Vagina (tissue), 2 donors: ENCODE measurements around the gene GORASP1.

Experiments used
- POLR2A ChIP-seq, 2 donors: fragments of 450-650 bp; IDR thresholded peaks; one replicate each; pipeline ENCODE4 v1.6.1; 2017; ENCODE audit warnings: antibody characterized with exemption in 2 of 2, mild to moderate bottlenecking in 2 of 2, moderate library complexity in 2 of 2
- POLR2AphosphoS5 ChIP-seq, 2 donors: sonication (generic); formaldehyde crosslinking; IDR thresholded peaks; one replicate each; pipeline ENCODE4 v1.9.0; 2017; ENCODE audit warnings: antibody characterized with exemption in 2 of 2, mild to moderate bottlenecking in 2 of 2, low read depth in 1 of 2; ENCODE audit not compliant: insufficient read depth in 1 of 2
- TF ChIP-seq, protein P1 (sequence below), 3 experiments: fragments of 450-650 bp in 2 of 3; fragments of 200-600 bp in 1 of 3; sonication (generic) in 1 of 3; IDR thresholded peaks; one replicate each; pipeline ENCODE4 v1.5.1; 2017 to 2019; ENCODE audit warnings: antibody characterized with exemption in 3 of 3, mild to moderate bottlenecking in 2 of 3, moderate library complexity in 2 of 3

- no peak for TF ChIP-seq POLR2A (IDR thresholded peaks at IDR 0.05)
- TF ChIP-seq, protein P1, sequence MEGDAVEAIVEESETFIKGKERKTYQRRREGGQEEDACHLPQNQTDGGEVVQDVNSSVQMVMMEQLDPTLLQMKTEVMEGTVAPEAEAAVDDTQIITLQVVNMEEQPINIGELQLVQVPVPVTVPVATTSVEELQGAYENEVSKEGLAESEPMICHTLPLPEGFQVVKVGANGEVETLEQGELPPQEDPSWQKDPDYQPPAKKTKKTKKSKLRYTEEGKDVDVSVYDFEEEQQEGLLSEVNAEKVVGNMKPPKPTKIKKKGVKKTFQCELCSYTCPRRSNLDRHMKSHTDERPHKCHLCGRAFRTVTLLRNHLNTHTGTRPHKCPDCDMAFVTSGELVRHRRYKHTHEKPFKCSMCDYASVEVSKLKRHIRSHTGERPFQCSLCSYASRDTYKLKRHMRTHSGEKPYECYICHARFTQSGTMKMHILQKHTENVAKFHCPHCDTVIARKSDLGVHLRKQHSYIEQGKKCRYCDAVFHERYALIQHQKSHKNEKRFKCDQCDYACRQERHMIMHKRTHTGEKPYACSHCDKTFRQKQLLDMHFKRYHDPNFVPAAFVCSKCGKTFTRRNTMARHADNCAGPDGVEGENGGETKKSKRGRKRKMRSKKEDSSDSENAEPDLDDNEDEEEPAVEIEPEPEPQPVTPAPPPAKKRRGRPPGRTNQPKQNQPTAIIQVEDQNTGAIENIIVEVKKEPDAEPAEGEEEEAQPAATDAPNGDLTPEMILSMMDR (IDR thresholded peaks at IDR 0.05), result no peak
- no peak for TF ChIP-seq POLR2AphosphoS5 (IDR thresholded peaks at IDR 0.05; ENCODE audit: insufficient read depth in 1 of 2, low read depth in 1 of 2)
These were observed 36.8 kb upstream of the GORASP1 start for GRCh38 chr3:39144095-39144747.
